Ovary (tissue), 3 donors: ENCODE measurements around the gene PLCD1.

Experiments used
- CTCF ChIP-seq, 3 donors: fragments of 450-650 bp in 2 of 3; fragments of 200-600 bp in 1 of 3; IDR thresholded peaks; one replicate each; pipeline versions ENCODE4 v1.5.1 to v1.8.0; 2016 to 2022; ENCODE audit warnings: antibody characterized with exemption in 3 of 3, mild to moderate bottlenecking in 1 of 3
- EP300 ChIP-seq: sonication (generic); formaldehyde crosslinking; IDR thresholded peaks from one replicate; pipeline ENCODE4 v1.6.1; 2017; ENCODE audit warnings: antibody characterized with exemption
- POLR2A ChIP-seq: fragments of 450-650 bp; IDR thresholded peaks from one replicate; pipeline ENCODE4 v1.6.1; 2017; ENCODE audit warnings: antibody characterized with exemption, mild to moderate bottlenecking, moderate library complexity
- donor health status: DM: no; HTN: no; CAD: no.

- TF ChIP-seq CTCF (IDR thresholded peaks at IDR 0.05) (no peak), POLR2A (no peak), EP300 (no peak)
Measured at GRCh38 chr3:38049358-38050126, 20.1 kb upstream of the PLCD1 start.
